Panc1 (cell line): ENCODE measurements around the gene ZSCAN18. TPM values are rescaled to one million over a fixed set of nuclear protein-coding genes. Genes with fewer than 3 reads are reported as not detected.

ENCODE experiments used
- ATAC-seq: fragments of 200-7000 bp; cut with Tn5 transposase; 2 replicates; pipeline ENCODE4 v1.9.1; 2020; ENCODE audit warnings: mild to moderate bottlenecking, moderate library complexity
- BruUV-seq: library from RNA; stranded (reverse); fragments of 400-500 nt; replicated peaks from 2 replicates; lab custom pipeline; 2021; lab: Mats Ljungman, UMichigan
- CTCF ChIA-PET: fragments of 300-600 bp; sonication (Branson Sonifier 250); formaldehyde crosslinking; loops from one replicate; lab custom pipeline; 2022; ENCODE audit warnings: antibody characterized with exemption; lab: Charles Lee
- POLR2A ChIA-PET: fragments of 300-600 bp; sonication (Branson Sonifier 250); formaldehyde crosslinking; loops from one replicate; lab custom pipeline; 2022; ENCODE audit warnings: antibody characterized with exemption; lab: Charles Lee
- DNase-seq: peaks from one replicate; pipeline ENCODE4 v3.0.0-alpha.2; 2010; ENCODE audit warnings: low read depth, low spot score
- H3K27ac ChIP-seq: 2 replicates; pipeline ENCODE4 v1.5.1; 2011; ENCODE audit warnings: mild to moderate bottlenecking, low read length, inconsistent platforms
- H3K27me3 ChIP-seq: fragments of 200-500 bp; sonication (Bioruptor generic); 2 replicates; pipeline ENCODE4 v1.6.0; 2014; ENCODE audit warnings: low read length, inconsistent platforms; ENCODE audit not compliant: control insufficient read depth, insufficient read depth
- H3K36me3 ChIP-seq: fragments of 200-500 bp; sonication (Bioruptor generic); 2 replicates; pipeline ENCODE4 v1.5.1; 2014; ENCODE audit warnings: inconsistent platforms, mild to moderate bottlenecking, low read length, moderate library complexity; ENCODE audit not compliant: control insufficient read depth, insufficient read depth
- H3K4me1 ChIP-seq: 2 replicates; pipeline ENCODE4 v1.5.1; 2011; ENCODE audit warnings: inconsistent platforms, mild to moderate bottlenecking, low read length, moderate library complexity; ENCODE audit not compliant: control insufficient read depth, insufficient read depth
- H3K4me3 ChIP-seq, 2 experiments: 2 replicates each; pipeline ENCODE4 v1.5.1; 2011 to 2012; ENCODE audit warnings: low read depth in 2 of 2, low read length in 2 of 2, mild to moderate bottlenecking in 2 of 2, inconsistent platforms in 1 of 2, moderate library complexity in 1 of 2
- H3K9me3 ChIP-seq: fragments of 200-500 bp; sonication (Bioruptor generic); 2 replicates; pipeline ENCODE4 v1.5.1; 2014; ENCODE audit warnings: low read depth, mild to moderate bottlenecking, inconsistent platforms, low read length, moderate library complexity; ENCODE audit not compliant: control insufficient read depth, insufficient read depth
- CTCF ChIP-seq: fragments of 450-650 bp; IDR thresholded peaks from 2 replicates; pipeline ENCODE4 v1.5.1; 2017; ENCODE audit warnings: mild to moderate bottlenecking
- POLR2AphosphoS5 ChIP-seq: IDR thresholded peaks from 2 replicates; pipeline ENCODE4 v1.6.1; 2012; ENCODE audit warnings: mild to moderate bottlenecking, low read depth, low read length, moderate library complexity
- REST ChIP-seq, 2 experiments: IDR thresholded peaks; 2 replicates each; pipeline ENCODE4 v1.6.1; 2011 to 2012; ENCODE audit warnings: low read depth in 2 of 2, control low read depth in 1 of 2, low read length in 1 of 2, mild to moderate bottlenecking in 1 of 2, moderate library complexity in 1 of 2; ENCODE audit not compliant: insufficient read depth in 1 of 2
- SIN3A ChIP-seq: IDR thresholded peaks from 2 replicates; pipeline ENCODE4 v1.6.1; 2012; ENCODE audit warnings: low read depth, mild to moderate bottlenecking, low read length, moderate library complexity, borderline replicate concordance; ENCODE audit not compliant: insufficient read depth
- TCF7L2 ChIP-seq: IDR thresholded peaks from 2 replicates; pipeline ENCODE4 v1.6.1; 2011; ENCODE audit warnings: mild to moderate bottlenecking, low read depth, low read length, inconsistent platforms
- in situ Hi-C: cut with HindIII; loops from 2 replicates; pipeline ENCODE4 v1.10.0; 2016; ENCODE audit warnings: low sequenced_read_pairs, low pct_unique_long_range_greater_than_20kb
- intact Hi-C: fragments of 100-400 bp; cut with micrococcal nuclease; formaldehyde crosslinking; loops from one replicate; pipeline ENCODE4 v1.10.0; 2022; ENCODE audit not compliant: unreplicated experiment
- total RNA-seq: library from RNA; stranded (reverse); gene quantifications from one replicate; pipeline ENCODE4 v1.2.1, GENCODE V29; 2021; ENCODE audit not compliant: unreplicated experiment

ZSCAN18 gene
- total RNA-seq, 1 experiment from 2014 or later: not detected

GRCh38 chr19:58134244-58134643, 36.2 kb upstream of the ZSCAN18 start:
- Histone ChIP-seq H3K27me3 (no peaks in the 10 kb centered on the region), H3K4me3 (no peak overlapping the region), H3K36me3 (no peaks in the 10 kb centered on the region), H3K4me1 (no peaks in the 10 kb centered on the region), H3K27ac (no peak overlapping the region), H3K9me3 (peaks cover 86% of the 10 kb centered on the region)
- ChIA-PET CTCF (no interaction called here), POLR2A (no interaction called here)
- no peak for TF ChIP-seq SIN3A
- no peak for TF ChIP-seq REST (IDR thresholded peaks at IDR 0.05; ENCODE audit: insufficient read depth in 1 of 2, low read depth in 2 of 2, low read length in 1 of 2)
- no peak for TF ChIP-seq TCF7L2
- TF ChIP-seq POLR2AphosphoS5: no peak
- ATAC-seq (no peak), DNase-seq (no peak)
- in situ Hi-C loops: no loop called here
- no TSS peak for BruUV-seq
- intact Hi-C loops: no loop called here

- no peak for TF ChIP-seq POLR2AphosphoS5
- no peak for TF ChIP-seq REST (IDR thresholded peaks at IDR 0.05; ENCODE audit: insufficient read depth in 1 of 2, low read depth in 2 of 2, low read length in 1 of 2)
- no peak for TF ChIP-seq TCF7L2
- no peak for TF ChIP-seq SIN3A
- TF ChIP-seq CTCF: no peak
- no peak for DNase-seq
- intact Hi-C loops: no loop called here
- Histone ChIP-seq H3K4me3 (no peak overlapping the region), H3K27me3 (no peaks in the 10 kb centered on the region), H3K9me3 (peaks cover 81% of the 10 kb centered on the region), H3K4me1 (no peaks in the 10 kb centered on the region), H3K27ac (no peak overlapping the region), H3K36me3 (0 out of 2 replicates have a peak, but pooled peaks cover 2% of the 10 kb centered on the region)
- no peak for ATAC-seq
- CTCF ChIA-PET: no interaction called here
- in situ Hi-C loops: no loop called here
- POLR2A ChIA-PET: no interaction called here
- BruUV-seq: no TSS peak
These were observed 31.3 kb upstream of the ZSCAN18 start for GRCh38 chr19:58129284-58129683.
